GM12878 (cell line): ENCODE results near the gene BAHD1. TPM values are rescaled to one million over a fixed set of nuclear protein-coding genes. Genes with fewer than 3 reads are reported as not detected.

Source experiments
- ATAC-seq: fragments of 200-7000 bp; cut with Tn5 transposase; 3 replicates; pipeline ENCODE4 v1.9.1; 2020; ENCODE audit warnings: mild to moderate bottlenecking, moderate library complexity
- BruUV-seq: library from RNA; stranded (reverse); fragments of 400-500 nt; replicated peaks from 2 replicates; lab custom pipeline; 2021; lab: Mats Ljungman, UMichigan
- CTCF ChIA-PET: fragments of 300-600 bp; sonication (Branson Sonifier 250); formaldehyde crosslinking; extraction: SDS; loops from one replicate; lab custom pipeline; 2021; ENCODE audit warnings: inconsistent platforms; lab: Yijun Ruan, JAX
- POLR2A ChIA-PET: fragments of 350-600 bp; formaldehyde crosslinking; extraction: SDS; loops from one replicate; lab custom pipeline; 2021; ENCODE audit warnings: inconsistent platforms; lab: Charles Lee
- RAD21 ChIA-PET: fragments of 300-600 bp; sonication (Branson Sonifier 250); formaldehyde crosslinking; loops from one replicate; lab custom pipeline; 2023; ENCODE audit warnings: antibody characterized with exemption; ENCODE audit not compliant: unreplicated experiment; lab: Charles Lee
- SMC1A ChIA-PET: fragments of 300-600 bp; sonication (Branson Sonifier 250); formaldehyde crosslinking; loops from one replicate; lab custom pipeline; 2023; ENCODE audit not compliant: unreplicated experiment, uncharacterized antibody; lab: Charles Lee
- DNase-seq: peaks from one replicate; pipeline ENCODE4 v3.0.0-alpha.2; 2011; ENCODE audit warnings: low read depth, low spot score
- FAIRE-seq: peaks from 3 replicates; lab custom pipeline; 2011; peaks lifted over from hg19 to GRCh38; lab: Jason Lieb, UNC
- H2AFZ ChIP-seq: 2 replicates; pipeline ENCODE4 v1.6.0; 2011; ENCODE audit warnings: low read depth, low read length, control low read depth; ENCODE audit not compliant: control insufficient read depth
- H3K27ac ChIP-seq: 2 replicates; pipeline ENCODE4 v1.5.1; 2011; ENCODE audit warnings: control low read depth; ENCODE audit not compliant: control insufficient read depth, insufficient read depth
- H3K27me3 ChIP-seq, 2 experiments: replicated peaks in 1 of 2; 2 replicates each; pipeline versions ENCODE4 v1.6.0 to v1.6.1; 2011; ENCODE audit warnings: low read length in 1 of 2; ENCODE audit not compliant: control insufficient read depth in 2 of 2, insufficient read depth in 2 of 2
- H3K36me3 ChIP-seq, 2 experiments: 2 replicates each; pipeline ENCODE4 v1.5.1; 2011; ENCODE audit warnings: low read length in 1 of 2; ENCODE audit not compliant: control insufficient read depth in 2 of 2, insufficient read depth in 2 of 2
- H3K4me1 ChIP-seq: 2 replicates; pipeline ENCODE4 v1.6.1; 2011; ENCODE audit warnings: mild to moderate bottlenecking, low read length, moderate library complexity, mixed read lengths; ENCODE audit not compliant: control insufficient read depth, insufficient read depth
- H3K4me2 ChIP-seq: 2 replicates; pipeline ENCODE4 v1.6.0; 2011; ENCODE audit warnings: control low read depth; ENCODE audit not compliant: control insufficient read depth, insufficient read depth
- H3K4me3 ChIP-seq: fragments of 200-600 bp; sonication (generic); 2 replicates; pipeline ENCODE4 v1.5.1; 2016
- H3K79me2 ChIP-seq: 2 replicates; pipeline ENCODE4 v1.6.0; 2011; ENCODE audit warnings: low read length; ENCODE audit not compliant: control insufficient read depth, insufficient read depth
- H3K9ac ChIP-seq: 2 replicates; pipeline ENCODE4 v1.8.0; 2011; ENCODE audit warnings: low read length, control low read depth, mixed read lengths; ENCODE audit not compliant: control insufficient read depth, insufficient read depth
- H3K9me3 ChIP-seq: replicated peaks from 3 replicates; pipeline ENCODE4 v1.5.1; 2011; ENCODE audit warnings: mild to moderate bottlenecking, low read length; ENCODE audit not compliant: control insufficient read depth, insufficient read depth
- H4K20me1 ChIP-seq: 2 replicates; pipeline ENCODE4 v1.6.0; 2011; ENCODE audit not compliant: control insufficient read depth, insufficient read depth
- ATF7 ChIP-seq: fragments of 450-650 bp; IDR thresholded peaks from 2 replicates; pipeline ENCODE4 v1.6.1; 2016; ENCODE audit warnings: low read depth, mild to moderate bottlenecking
- BCL3 ChIP-seq: IDR thresholded peaks from 2 replicates; pipeline ENCODE4 v1.6.1; 2011; ENCODE audit warnings: borderline replicate concordance, low read depth, mild to moderate bottlenecking, moderate library complexity, low read length; ENCODE audit not compliant: insufficient read depth, poor library complexity, severe bottlenecking
- FOS ChIP-seq: IDR thresholded peaks from 3 replicates; pipeline ENCODE4 v1.6.1; 2011; ENCODE audit warnings: borderline replicate concordance; ENCODE audit not compliant: insufficient read length; ENCODE audit errors: extremely low read depth
- FOXM1 ChIP-seq: IDR thresholded peaks from 2 replicates; pipeline ENCODE4 v1.6.1; 2012; ENCODE audit warnings: low read depth, mild to moderate bottlenecking, inconsistent platforms, low read length, moderate library complexity
- IKZF1 ChIP-seq: fragments of 450-650 bp; conservative IDR thresholded peaks from 2 replicates; pipeline ENCODE4 v1.6.1; 2017; ENCODE audit warnings: antibody characterized with exemption, mild to moderate bottlenecking
- POLR2A ChIP-seq: IDR thresholded peaks from 2 replicates; pipeline ENCODE4 v1.6.1; 2011; ENCODE audit warnings: low read depth, mild to moderate bottlenecking, low read length
- SIX5 ChIP-seq: IDR thresholded peaks from 2 replicates; pipeline ENCODE4 v1.6.1; 2011; ENCODE audit warnings: mild to moderate bottlenecking, low read depth, low read length, moderate library complexity; ENCODE audit not compliant: severe bottlenecking
- SMAD5 ChIP-seq: IDR thresholded peaks from 2 replicates; pipeline ENCODE4 v1.6.1; 2016; ENCODE audit warnings: antibody characterized with exemption, low read depth
- SREBF2 ChIP-seq: IDR thresholded peaks from 2 replicates; pipeline ENCODE4 v1.6.1; 2012; ENCODE audit warnings: mild to moderate bottlenecking, low read length
- ZBTB11 ChIP-seq: fragments of 450-650 bp; formaldehyde crosslinking; IDR thresholded peaks from 2 replicates; pipeline ENCODE4 v1.5.0; 2022; ENCODE audit warnings: mild to moderate bottlenecking, missing genetic modification characterization
- WGBS: methylation state at CpG from one replicate; pipeline ENCODE4 v1.1.6; 2016; ENCODE audit warnings: low lambda C conversion rate; ENCODE audit not compliant: insufficient replicate concordance, insufficient coverage; ENCODE audit errors: missing lambda C conversion rate; 5-methylcytosine and 5-hydroxymethylcytosine counted together
- in situ Hi-C: fragments of 300-500 bp; cut with MboI; formaldehyde crosslinking; loops from 9 replicates; pipeline ENCODE4 v1.14.3; 2018; ENCODE audit warnings: mixed read lengths
- intact Hi-C: fragments of 100-400 bp; cut with micrococcal nuclease; formaldehyde crosslinking; loops from one replicate; pipeline ENCODE4 v1.14.2; 2022; ENCODE audit not compliant: unreplicated experiment
- polyA plus RNA-seq, 11 experiments: library from polyadenylated mRNA; depleted of rRNA in 4 of 11; unstranded in 6 of 11; stranded (reverse) in 5 of 11; fragments of >200 nt; fragmentation: Nextera tagmentation in 4 of 11; fragmentation: Illumina TruSeq in 1 of 11; extraction: Ambion mirVana in 4 of 11; extraction: Trizol in 1 of 11; gene quantifications; 1 replicate in 1 of 11; 2 replicates in 10 of 11; pipeline versions ENCODE4 v1.2.1 to v1.2.3, GENCODE V29; 2011 to 2016; ENCODE audit warnings: inconsistent platforms in 2 of 11, missing spikeins in 2 of 11, low read depth in 1 of 11
- total RNA-seq, 4 experiments: library from RNA; depleted of rRNA in 3 of 4; stranded (reverse); fragments of >200 nt in 3 of 4; fragmentation: Illumina TruSeq in 1 of 4; extraction: Trizol in 1 of 4; gene quantifications; 2 replicates each; pipeline versions ENCODE4 v1.2.1 to v1.2.3, GENCODE V29; 2013 to 2021
- TF ChIP-seq, protein P1 (sequence below): fragments of 450-650 bp; IDR thresholded peaks from 2 replicates; pipeline ENCODE4 v1.6.1; 2014; ENCODE audit warnings: mild to moderate bottlenecking

Gene BAHD1
- total and polyA plus RNA-seq, 10 of the 15 experiments (the other 5 are each of a cell fraction or from before 2014, with no cell fraction given), result 0.21 to 21.8 (median 5.8) TPM

DNA sequence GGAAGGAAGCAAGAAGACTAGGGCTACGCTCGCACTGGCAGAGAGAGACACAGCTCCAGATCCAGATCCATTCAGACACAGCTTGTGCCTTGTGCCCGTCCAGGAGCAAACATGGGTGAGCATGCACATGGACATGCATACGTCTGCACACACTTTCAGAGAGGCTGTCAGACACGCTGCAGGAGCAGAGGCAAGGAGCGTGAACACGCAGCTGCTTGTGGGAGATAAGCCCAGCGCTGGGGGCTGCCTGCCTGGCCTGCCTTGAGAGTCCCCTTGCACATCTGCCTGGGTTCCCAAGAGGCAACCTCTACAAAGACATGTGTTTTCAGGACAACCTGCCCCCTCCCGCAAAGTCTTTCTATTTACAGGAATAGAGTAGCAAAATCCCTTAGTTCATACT lies 13.6 kb upstream of the BAHD1 start:
- Histone ChIP-seq H3K9me3 (no peaks in the 10 kb centered on the region), H2AFZ (no peak overlapping the region), H4K20me1 (no peaks in the 10 kb centered on the region), H3K36me3 (no peaks in the 10 kb centered on the region), H3K79me2 (no peaks in the 10 kb centered on the region), H3K4me2 (no peak overlapping the region), H3K27me3 (no peaks in the 10 kb centered on the region; a peak in 1 of 4 replicates), H3K9ac (no peak overlapping the region), H3K4me3 (no peak overlapping the region), H3K4me1 (no peaks in the 10 kb centered on the region), H3K27ac (no peak overlapping the region)
- FAIRE-seq, result no peak
- in situ Hi-C loops (no loop called here), intact Hi-C loops (no loop called here)
- no peak for DNase-seq
- WGBS, result 64% methylated on average over 9 of the region's 9 CpGs
- no peak for TF ChIP-seq POLR2A
- no peak for TF ChIP-seq IKZF1
- no peak for TF ChIP-seq ZBTB11
- TF ChIP-seq FOS, result no peak
- no peak for TF ChIP-seq BCL3
- no peak for TF ChIP-seq SREBF2
- TF ChIP-seq SIX5, result no peak
- TF ChIP-seq SMAD5, result no peak
- TF ChIP-seq ATF7, result no peak
- TF ChIP-seq, protein P1, sequence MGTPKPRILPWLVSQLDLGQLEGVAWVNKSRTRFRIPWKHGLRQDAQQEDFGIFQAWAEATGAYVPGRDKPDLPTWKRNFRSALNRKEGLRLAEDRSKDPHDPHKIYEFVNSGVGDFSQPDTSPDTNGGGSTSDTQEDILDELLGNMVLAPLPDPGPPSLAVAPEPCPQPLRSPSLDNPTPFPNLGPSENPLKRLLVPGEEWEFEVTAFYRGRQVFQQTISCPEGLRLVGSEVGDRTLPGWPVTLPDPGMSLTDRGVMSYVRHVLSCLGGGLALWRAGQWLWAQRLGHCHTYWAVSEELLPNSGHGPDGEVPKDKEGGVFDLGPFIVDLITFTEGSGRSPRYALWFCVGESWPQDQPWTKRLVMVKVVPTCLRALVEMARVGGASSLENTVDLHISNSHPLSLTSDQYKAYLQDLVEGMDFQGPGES, result no peak
- no peak for TF ChIP-seq FOXM1
- SMC1A ChIA-PET, result no interaction called here
- RAD21 ChIA-PET, result no interaction called here
- POLR2A ChIA-PET, result no interaction called here
- CTCF ChIA-PET, result no interaction called here
- no TSS peak for BruUV-seq
- ATAC-seq, result no peak
